HG03460 (cell line): ENCODE measurements around the gene VPS13D.
"Not testable (repeated sequence)": the region's sequence is repeated elsewhere in the genome, so short reads cannot be mapped to it uniquely, and the experiment has no call there.

Source experiments
- ATAC-seq: cut with Tn5 transposase; IDR thresholded peaks from one replicate; pipeline ENCODE4 v1.9.1; 2021; ENCODE audit not compliant: unreplicated experiment

The VPS13D gene

DNA sequence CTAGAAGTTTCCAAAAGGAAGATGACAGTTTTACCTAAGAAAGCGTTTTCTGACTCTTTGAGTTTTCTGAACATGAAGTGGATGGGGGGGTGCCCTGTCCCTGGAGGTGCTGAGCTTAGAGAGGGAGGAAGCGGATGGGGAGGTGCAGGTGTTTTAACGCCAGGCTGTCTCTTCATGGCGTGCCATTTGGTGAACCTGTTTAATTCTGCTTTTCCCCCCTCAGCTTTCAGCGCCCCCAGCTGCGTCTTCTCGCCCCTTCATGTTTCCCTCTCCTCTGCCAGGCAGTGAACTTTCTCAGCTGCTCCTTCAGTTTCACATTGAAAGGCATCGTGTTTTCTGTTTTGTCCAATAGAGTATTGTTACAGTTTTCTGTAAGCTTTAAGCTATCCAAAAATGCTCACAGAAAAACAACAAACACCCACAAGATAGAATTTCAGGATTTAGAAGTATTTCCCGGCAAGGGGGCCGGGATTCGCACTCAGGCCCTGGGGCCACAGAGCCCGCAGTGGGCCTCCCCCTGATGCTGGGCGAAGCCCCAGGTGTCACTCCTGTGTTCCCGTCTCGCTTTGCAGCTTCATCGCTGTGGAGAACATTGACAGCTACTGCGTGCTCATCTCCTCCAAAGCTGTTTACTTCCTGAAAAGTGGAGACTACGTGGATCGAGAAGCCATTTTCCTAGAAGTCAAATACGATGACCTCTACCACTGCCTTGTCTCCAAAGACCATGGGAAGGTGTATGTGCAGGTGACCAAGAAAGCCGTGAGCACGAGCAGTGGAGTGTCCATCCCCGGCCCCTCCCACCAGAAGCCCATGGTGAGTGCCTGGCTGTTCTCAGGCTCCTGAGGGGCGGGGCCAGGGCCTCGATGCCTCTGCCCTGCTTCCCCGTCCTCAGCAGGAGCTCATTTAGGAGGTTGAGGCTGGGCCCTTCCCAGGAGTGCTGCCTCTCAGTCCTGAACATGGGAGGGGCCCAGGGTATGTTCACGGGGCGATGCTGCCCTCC, 276.8 kb downstream of the VPS13D start:
- no peak for ATAC-seq

GRCh38 chr1:12507631-12508030, 277.8 kb downstream of the VPS13D start:
- no peak for ATAC-seq

- no peak for ATAC-seq
Observed at GRCh38 chr1:12508849-12509248, 279.0 kb downstream of the VPS13D start.

- no peak for ATAC-seq
Observed at GRCh38 chr1:12511128-12511484, 281.3 kb downstream of the VPS13D start.

DNA sequence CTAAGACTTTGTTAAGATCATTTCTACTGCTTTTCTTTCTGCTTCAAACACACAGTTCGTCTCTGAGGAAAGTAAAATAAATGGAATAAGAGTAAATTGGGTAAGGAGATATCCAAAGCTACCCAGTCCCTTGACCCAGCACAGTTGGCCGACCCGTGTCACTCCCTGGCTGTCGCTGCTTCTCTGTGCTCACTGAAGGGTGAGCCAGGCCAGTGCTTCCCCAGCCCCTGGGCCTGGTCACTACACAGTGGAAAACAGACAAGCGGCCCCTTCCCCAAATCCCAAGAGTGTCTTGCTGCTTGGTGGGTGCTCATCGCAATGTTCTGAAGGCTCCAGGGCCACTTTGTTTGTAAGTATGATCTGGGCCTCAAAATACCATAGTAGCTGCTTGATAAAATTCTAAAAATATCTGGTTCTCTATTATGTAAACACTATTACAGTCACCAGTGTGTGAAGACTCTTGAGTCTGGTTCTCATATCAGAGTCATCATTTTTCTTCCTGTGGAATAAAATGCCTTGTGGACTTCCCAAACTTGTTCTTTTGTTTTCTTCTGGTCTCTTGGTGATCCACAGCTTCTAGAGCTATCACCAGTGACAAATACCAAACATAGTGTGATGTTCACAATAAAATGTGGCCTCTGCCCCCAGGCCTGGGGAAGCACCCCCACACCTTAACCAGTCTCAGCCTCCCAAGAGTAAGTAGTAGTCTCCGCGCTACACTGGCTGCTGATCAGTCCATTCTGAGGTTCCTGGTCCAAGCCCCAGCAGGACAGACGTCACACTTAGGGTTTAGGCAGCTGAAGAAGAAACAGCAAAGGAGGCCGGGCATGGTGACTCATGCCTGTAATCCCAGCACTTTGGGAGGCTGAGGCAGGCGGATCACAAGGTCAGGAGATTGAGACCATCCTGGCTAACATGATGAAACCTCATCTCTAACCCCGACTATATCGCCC, 282.0 kb downstream of the VPS13D start:
- no peak for ATAC-seq

DNA sequence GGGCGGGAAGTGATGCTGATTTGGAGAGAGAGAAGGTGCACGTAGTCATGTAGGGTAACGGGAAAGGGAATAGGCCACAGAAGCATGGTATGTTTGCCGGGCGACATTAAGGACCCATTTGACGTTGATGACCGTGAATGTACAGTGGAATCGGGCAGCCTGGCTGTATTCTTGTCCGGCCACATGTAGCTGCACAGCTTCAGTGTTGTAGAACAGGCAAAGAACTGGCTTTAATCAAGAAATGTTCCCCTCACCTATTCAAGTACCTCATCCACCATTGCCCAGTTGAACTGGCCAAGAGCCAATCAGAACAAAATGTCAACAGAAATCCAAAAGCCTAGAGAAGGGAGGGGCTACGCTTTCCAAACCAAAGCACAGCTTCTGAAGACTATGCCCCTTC, 283.4 kb downstream of the VPS13D start:
- no peak for ATAC-seq

DNA sequence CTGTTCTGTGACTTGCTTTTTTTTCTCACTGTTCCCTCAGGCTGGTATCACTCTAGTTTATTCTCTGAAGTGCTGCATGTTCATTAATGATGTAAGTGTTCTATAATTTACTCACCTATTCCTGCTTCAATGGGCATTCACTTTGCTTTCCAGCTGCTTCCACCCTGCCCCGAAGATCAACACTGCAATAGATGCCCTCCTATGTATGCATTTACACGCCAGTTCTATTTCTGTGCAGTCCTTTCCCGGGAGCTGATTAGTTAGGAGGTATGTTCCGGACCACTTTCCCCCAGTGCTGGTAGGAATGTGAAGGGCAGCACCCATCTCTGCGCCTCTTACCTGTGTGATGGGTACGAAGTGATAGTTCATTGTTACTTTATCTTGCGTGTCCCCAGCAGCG, 284.8 kb downstream of the VPS13D start:
- no peak for ATAC-seq

- ATAC-seq: no peak
Observed at GRCh38 chr1:12515234-12515633, 285.4 kb downstream of the VPS13D start.

DNA sequence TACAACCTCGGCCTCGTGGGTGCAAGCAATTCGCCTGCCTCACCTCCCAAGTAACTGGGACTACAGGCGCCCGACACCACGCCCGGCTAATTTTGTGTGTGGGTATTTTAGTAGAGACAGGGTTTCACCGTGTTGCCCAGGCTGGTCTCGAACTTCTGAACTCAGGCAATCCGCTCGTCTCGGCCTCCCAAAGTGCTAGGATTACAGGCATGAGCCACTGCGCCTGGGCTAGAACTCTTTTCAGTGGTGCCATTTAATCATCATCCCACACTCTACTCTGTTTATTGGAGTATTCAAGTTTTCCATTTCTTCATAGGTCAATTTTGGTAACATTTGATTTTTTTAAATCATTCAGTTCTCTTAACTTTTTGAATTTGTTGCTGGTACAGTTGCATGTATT, 286.9 kb downstream of the VPS13D start:
- no peak for ATAC-seq

DNA sequence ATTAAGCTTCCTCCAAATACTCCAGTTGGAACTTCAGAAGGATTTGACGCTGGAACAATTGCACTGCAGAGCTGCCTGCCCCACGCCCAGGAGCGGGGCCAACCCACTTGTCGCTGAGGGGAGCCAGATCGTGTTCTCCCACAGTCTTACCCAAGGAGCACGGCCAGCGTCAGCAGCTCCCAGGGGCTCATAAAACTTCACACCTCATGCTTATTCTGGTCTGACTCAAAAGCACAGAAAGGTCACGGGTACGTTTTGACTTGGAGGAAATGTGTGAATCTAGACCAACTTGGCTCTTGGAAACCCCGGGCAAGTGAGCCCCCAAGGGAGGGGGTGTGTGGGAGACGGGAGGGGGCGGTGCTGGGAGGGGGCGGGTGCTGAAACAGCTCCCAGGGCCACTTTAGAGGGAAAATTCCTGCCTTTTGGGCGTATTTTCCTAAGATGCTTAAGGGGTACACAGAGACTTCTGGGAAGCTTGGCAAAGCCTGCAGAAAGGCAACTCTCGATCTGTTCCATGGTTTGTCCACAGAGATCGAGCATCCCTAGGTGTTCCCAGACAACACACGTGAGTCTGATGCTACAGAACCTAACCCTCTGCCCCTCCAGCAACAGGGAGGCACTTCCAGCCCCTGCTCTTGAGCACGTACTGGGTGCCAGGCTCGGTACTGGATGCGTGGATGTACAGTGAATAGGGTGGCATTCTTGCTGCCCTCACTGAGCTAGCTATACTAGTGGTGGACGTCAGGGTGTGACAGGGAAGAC, 289.3 kb downstream of the VPS13D start:
- ATAC-seq: no peak

DNA sequence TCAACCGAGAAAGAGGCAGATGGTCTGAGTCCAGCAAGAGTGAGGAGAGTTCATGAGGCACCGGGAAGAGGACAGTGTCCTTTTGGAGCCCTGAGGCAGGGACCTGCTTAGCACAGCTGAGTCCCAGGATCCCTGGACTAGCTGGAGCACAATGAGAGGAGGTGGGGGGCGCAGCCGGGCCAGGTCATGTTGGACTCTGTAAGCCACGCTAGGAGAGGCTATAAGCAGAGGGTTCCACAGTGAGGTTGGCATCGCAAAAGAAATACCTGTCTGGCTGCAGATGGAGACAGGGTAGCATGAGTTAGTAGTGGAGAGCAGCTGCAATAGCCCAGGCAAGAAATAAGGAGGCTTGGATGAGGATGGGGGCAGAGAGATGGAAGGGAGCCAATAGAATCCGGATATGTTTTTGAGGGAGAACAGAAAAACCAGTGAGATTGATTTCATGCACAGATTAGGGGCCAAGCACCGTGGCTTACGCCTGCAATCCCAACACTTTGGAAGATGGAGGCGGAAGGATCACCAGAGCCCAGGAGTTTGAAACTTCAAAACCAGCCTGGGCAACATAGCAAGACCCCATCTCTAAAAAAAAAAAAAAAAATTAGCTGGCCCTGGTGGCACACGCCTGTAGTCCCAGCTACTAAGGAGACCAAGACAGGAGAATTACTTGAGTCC, 290.0 kb downstream of the VPS13D start:
- no peak for ATAC-seq

DNA sequence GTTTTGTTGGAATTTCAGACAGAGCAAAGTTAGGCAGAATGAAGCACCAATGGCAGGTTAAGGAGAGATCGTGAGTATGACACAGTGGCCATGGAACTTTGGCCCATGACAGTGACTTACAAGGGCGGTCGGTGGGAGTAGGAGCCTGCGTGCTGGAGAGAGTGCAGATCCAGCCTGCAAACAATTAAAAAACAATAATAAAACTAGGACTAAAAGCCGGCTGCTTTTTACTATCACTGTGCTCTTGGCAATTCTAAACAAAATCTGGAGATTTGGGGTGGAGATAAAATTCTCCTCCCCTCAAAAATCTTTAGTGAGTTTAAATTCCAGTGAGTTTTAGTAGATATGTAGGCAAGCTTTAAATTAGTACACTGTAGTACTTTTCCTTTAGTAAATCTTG, 291.3 kb downstream of the VPS13D start:
- ATAC-seq: no peak

DNA sequence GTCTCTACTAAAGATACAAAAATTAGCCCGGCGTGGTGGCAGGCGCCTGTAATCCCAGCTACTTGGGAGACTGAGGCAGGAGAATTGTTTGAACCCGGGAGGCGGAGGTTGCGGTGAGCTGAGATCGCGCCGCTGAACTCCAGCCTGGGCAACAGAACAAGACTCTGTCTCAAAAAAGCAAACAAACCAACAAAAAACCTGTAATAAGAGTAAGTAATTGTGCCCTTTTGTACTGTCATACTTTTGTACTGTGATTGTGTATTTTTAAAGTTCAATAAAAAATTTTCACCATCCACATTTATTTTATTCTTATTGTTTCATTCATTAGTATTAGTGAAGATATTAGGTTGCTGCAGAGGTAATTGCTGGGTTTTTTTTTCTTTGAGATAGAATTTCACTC, 292.9 kb downstream of the VPS13D start:
- not testable (repeated sequence) for ATAC-seq

GRCh38 chr1:12524266-12524665, 294.4 kb downstream of the VPS13D start:
- ATAC-seq: no peak

DNA sequence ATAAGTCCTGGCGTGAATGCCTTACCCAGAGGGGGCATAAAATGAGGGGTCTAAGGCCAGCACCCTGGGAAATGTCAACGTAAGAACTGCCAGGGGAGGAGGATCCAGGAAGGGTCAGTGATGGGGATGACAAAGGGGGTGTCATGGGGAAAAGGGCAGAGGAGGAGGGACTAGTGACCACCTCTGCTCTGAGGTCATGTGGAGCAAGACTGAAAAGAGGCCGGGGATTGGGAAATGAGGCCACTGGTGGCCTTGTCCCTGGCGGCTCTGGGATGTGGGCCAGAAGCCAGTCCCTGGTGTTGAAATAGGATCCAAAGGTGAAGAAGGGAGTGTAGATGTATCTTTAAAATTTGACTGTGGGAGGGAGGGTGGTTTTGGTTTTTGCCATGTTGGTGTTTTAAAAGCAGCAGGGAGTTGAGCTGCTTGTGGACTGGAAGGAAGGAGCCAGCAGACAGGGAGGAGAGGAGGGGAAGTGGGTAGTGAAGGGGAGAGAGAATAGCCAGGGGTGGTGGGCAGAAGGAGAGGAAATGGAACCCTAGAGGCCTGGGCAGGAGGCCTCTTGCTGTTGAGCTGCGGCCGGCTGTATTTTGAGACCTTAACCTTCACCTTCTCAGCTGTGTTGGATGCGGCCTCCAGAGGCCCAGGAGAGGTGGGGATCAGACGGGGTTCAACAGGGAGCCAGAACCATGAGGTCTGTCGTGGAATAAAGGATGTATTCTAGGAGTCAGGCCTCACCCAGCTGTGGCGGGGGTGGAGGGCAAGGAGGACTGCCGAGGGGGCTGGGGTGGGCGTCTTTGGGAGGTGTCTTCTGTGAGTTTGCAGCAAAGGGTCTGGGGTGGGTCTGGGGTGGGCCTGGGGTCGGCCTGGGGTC, 295.7 kb downstream of the VPS13D start:
- no peak for ATAC-seq

DNA sequence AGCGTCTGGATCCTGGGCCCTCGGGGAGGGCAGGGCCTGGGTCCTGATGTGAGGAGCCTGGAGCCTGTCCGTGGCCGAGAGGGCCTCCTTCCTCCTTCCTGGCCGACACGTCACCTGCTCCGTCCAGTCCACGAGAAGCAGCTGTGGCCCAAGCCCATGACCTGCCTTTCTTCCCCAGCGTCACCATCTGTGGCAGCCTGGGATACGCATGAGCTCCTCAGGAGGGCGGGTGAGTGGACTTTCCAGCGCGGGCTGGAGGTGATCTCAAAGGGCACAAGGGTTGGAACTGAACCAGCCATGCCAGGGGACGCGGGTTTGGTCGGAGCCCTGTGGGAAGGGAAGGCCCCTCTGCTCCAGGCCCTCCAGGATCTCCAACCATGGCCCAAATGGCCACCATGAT, 297.7 kb downstream of the VPS13D start:
- no peak for ATAC-seq

- no peak for ATAC-seq
Observed at GRCh38 chr1:12528021-12528852, 298.4 kb downstream of the VPS13D start.

GRCh38 chr1:12529640-12530174, 299.9 kb downstream of the VPS13D start:
- no peak for ATAC-seq
